HEK293T (cell line): ENCODE results near the gene DIS3.
A peak's percentile ranks its signal among the peaks of the same experiment; 100 is the strongest.
"Not testable (repeated sequence)": the region's sequence is repeated elsewhere in the genome, so short reads cannot be mapped to it uniquely, and the experiment has no call there.

Experiments used
- CTCF ChIA-PET: fragments of 350-600 bp; formaldehyde crosslinking; extraction: SDS; loops from one replicate; lab custom pipeline; 2021; ENCODE audit warnings: antibody characterized with exemption, inconsistent platforms; lab: Yijun Ruan, JAX
- POLR2A ChIA-PET: fragments of 350-600 bp; formaldehyde crosslinking; extraction: SDS; loops from one replicate; lab custom pipeline; 2020; ENCODE audit warnings: antibody characterized with exemption, inconsistent platforms; lab: Yijun Ruan, JAX
- DNase-seq: peaks from one replicate; pipeline ENCODE4 v3.0.0; 2012; ENCODE audit warnings: mixed read lengths; ENCODE audit errors: extremely low spot score
- ARNT ChIP-seq: fragments of 450-650 bp; IDR thresholded peaks from 2 replicates; pipeline ENCODE4 v1.6.1; 2017; ENCODE audit warnings: mild to moderate bottlenecking
- BHLHE40 ChIP-seq: fragments of 450-650 bp; IDR thresholded peaks from 2 replicates; pipeline ENCODE4 v1.6.1; 2016; ENCODE audit warnings: mild to moderate bottlenecking, moderate library complexity, borderline replicate concordance
- CTBP1 ChIP-seq: fragments of 450-650 bp; IDR thresholded peaks from 2 replicates; pipeline ENCODE4 v1.6.1; 2016; ENCODE audit warnings: borderline replicate concordance
- ELF4 ChIP-seq: fragments of 450-650 bp; IDR thresholded peaks from 2 replicates; pipeline ENCODE4 v1.6.1; 2017; ENCODE audit warnings: antibody characterized with exemption
- FOXA1 ChIP-seq: fragments of 450-650 bp; IDR thresholded peaks from 2 replicates; pipeline ENCODE4 v1.6.1; 2016; ENCODE audit warnings: mild to moderate bottlenecking
- FOXK2 ChIP-seq: fragments of 450-650 bp; IDR thresholded peaks from 2 replicates; pipeline ENCODE4 v1.6.1; 2016; ENCODE audit warnings: mild to moderate bottlenecking
- FOXM1 ChIP-seq: fragments of 450-650 bp; IDR thresholded peaks from 2 replicates; pipeline ENCODE4 v1.6.1; 2017; ENCODE audit warnings: mild to moderate bottlenecking, borderline replicate concordance
- HDGF ChIP-seq: fragments of 450-650 bp; IDR thresholded peaks from 2 replicates; pipeline ENCODE4 v1.6.1; 2017; ENCODE audit warnings: antibody characterized with exemption, borderline replicate concordance
- L3MBTL2 ChIP-seq: fragments of 450-650 bp; conservative IDR thresholded peaks from 2 replicates; pipeline ENCODE4 v1.6.1; 2016; ENCODE audit warnings: mild to moderate bottlenecking
- LEF1 ChIP-seq: fragments of 450-650 bp; IDR thresholded peaks from 2 replicates; pipeline ENCODE4 v1.6.1; 2017; ENCODE audit warnings: mild to moderate bottlenecking, borderline replicate concordance
- NFRKB ChIP-seq: fragments of 450-650 bp; IDR thresholded peaks from 2 replicates; pipeline ENCODE4 v1.6.1; 2016; ENCODE audit warnings: mild to moderate bottlenecking, moderate library complexity
- SP1 ChIP-seq: fragments of 450-650 bp; IDR thresholded peaks from 2 replicates; pipeline ENCODE4 v1.6.1; 2017
- SUZ12 ChIP-seq: fragments of 450-650 bp; IDR thresholded peaks from 2 replicates; pipeline ENCODE4 v1.6.1; 2016; ENCODE audit warnings: mild to moderate bottlenecking
- TARDBP ChIP-seq: fragments of 450-650 bp; IDR thresholded peaks from 2 replicates; pipeline ENCODE4 v1.6.1; 2016
- ZNF384 ChIP-seq: fragments of 450-650 bp; IDR thresholded peaks from 2 replicates; pipeline ENCODE4 v1.6.1; 2016
- TF ChIP-seq, protein P1 (sequence below): fragments of 450-650 bp; IDR thresholded peaks from 2 replicates; pipeline ENCODE4 v1.6.1; 2016

The DIS3 gene

DNA sequence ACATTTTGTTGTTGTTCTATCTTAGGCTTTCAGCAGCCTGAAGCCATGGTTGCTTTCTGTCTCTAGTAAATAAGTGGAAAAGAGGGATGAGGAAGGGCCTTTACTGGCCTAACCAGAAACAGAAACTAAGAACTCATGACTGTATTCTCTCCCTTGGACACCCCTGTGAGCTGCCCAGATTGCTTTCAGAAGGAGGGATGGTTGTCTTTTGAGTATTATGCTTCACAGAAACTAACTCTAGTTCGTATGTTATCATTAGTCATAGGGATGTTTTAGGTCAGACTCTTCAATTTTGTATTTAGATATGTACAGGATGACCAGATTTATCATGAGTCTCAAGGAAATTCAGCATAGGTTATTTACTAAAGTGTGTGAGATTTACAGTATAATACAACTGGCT is 36.4 kb downstream of the DIS3 start:
- no peak for DNase-seq
- TF ChIP-seq L3MBTL2 (no peak), ARNT (no peak)
- CTCF ChIA-PET, result interaction anchor here (0.6 kb wide), 1 partner anchor 64 kb away, joined by 3 read pairs; no protein-coding TSS in a partner anchor
- POLR2A ChIA-PET, result no interaction called here

- TF ChIP-seq LEF1 (no peak), CTBP1 (no peak), ARNT (no peak), TARDBP (no peak), FOXK2 (no peak), SUZ12 (no peak), ELF4 (no peak), BHLHE40 (no peak), FOXA1 (no peak), FOXM1 (no peak), HDGF (no peak), ZNF384 (no peak), SP1 (no peak), L3MBTL2 (no peak), NFRKB (no peak)
- TF ChIP-seq, protein P1, sequence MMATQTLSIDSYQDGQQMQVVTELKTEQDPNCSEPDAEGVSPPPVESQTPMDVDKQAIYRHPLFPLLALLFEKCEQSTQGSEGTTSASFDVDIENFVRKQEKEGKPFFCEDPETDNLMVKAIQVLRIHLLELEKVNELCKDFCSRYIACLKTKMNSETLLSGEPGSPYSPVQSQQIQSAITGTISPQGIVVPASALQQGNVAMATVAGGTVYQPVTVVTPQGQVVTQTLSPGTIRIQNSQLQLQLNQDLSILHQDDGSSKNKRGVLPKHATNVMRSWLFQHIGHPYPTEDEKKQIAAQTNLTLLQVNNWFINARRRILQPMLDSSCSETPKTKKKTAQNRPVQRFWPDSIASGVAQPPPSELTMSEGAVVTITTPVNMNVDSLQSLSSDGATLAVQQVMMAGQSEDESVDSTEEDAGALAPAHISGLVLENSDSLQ, result no peak
- no peak for DNase-seq
- CTCF ChIA-PET, result no interaction called here
- POLR2A ChIA-PET, result no interaction called here
These were observed 41.7 kb downstream of the DIS3 start for GRCh38 chr13:72740015-72740414.

- ChIA-PET CTCF (interaction anchor here (1.1 kb wide), 1 partner anchor 8 kb away, joined by 3 read pairs; no protein-coding TSS in a partner anchor), POLR2A (interaction anchor here (0.7 kb wide), 1 partner anchor 9 kb away, joined by 3 read pairs; the partner anchor contains the start of genes BORA and MZT1)
- TF ChIP-seq FOXA1 (no peak), ELF4 (no peak), ARNT (no peak), ZNF384 (no peak), HDGF (no peak), SUZ12 (no peak), L3MBTL2 (no peak), FOXM1 (no peak), NFRKB (no peak), BHLHE40 (no peak), SP1 (no peak), TARDBP (no peak), CTBP1 (no peak), LEF1 (no peak), FOXK2 (no peak)
- TF ChIP-seq, protein P1, result no peak
- DNase-seq, result no peak
These were observed 44.7 kb downstream of the DIS3 start for GRCh38 chr13:72737033-72737432.

DNA sequence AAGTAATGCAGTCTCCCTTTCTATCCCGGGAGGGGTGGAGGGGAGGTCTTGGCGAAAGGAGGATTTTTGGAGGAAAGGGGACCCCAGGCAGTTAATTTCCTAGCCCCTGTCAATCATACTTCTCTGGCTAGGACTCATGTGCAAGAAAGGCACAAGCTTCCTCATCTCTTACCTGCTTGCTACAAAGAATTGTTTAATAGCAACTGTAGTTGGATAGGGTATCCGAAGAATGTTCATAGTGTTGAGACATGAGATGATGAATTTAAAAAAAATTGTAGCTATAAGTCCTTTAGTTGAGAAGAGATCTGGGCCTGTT is 53.5 kb downstream of the DIS3 start:
- CTCF ChIA-PET, result interaction anchor here (1.7 kb wide), 1 partner anchor 79 kb away, joined by 5 read pairs; no protein-coding TSS in a partner anchor
- POLR2A ChIA-PET, result interaction anchor here (0.9 to 2.3 kb wide), 5 partner anchors 9 to 1596 kb away, joined by 3 to 6 read pairs (median 3); no protein-coding TSS in a partner anchor
- TF ChIP-seq FOXM1 (no peak), FOXA1 (no peak), ELF4 (0 out of 2 replicates have a peak, but pooled peaks have one; percentile 6), LEF1 (no peak), TARDBP (no peak), CTBP1 (no peak), BHLHE40 (no peak)
- TF ChIP-seq, protein P1, result peak; percentile 96
- no peak for DNase-seq

GRCh38 chr13:72727417-72728289 is 54.0 kb downstream of the DIS3 start, which contains the start of the genes BORA and MZT1:
Gene BORA, plus strand, starts transcription at chr13:72727923. Its CDS starts 1,018 bp downstream, at chr13:72728941.
Gene MZT1, minus strand, starts transcription at chr13:72727629. Its CDS starts 27 bp downstream, at chr13:72727602.
- CTCF ChIA-PET, result interaction anchor here (0.6 to 1.7 kb wide), 2 partner anchors 79 to 84 kb away, joined by 3 to 5 read pairs; no protein-coding TSS in a partner anchor

DNA sequence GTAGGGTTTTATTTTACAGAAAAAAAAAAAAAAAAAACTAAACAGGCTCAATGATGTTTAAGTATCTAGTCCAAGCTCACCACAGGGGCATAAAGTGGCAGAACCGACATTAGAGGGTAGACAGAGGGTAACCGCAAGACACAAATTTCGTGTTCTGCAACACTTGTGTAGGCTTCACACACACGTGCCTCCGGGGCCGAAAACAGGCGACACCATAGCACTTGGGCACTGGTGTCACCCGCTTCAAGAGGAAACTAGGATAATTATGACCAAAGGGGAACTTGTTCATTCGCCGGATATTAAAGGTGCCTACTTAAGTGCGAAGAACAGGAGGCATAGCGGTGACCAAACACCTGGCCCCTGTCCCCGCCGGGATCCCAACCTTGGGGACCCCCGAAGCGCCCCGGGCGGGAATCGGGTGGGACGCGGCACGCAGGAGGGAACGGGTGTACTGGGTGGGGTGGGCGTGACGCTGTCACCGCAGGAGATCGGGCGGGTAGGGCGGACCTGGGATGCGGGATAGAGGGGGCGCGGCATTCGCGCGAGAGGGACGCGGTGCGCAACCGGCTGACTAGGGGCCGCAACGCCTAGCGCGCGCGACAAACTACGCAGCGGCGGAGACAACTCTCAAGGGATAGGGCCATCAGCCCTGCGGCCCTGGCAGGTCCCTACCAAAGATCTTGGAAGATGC is 54.8 kb downstream of the DIS3 start:
- DNase-seq, result peak; percentile 75
- ChIA-PET POLR2A (no interaction called here), CTCF (no interaction called here)
- peak; percentile 98 for TF ChIP-seq L3MBTL2
- TF ChIP-seq LEF1, result no peak; the same call in 1 of the 2 replicates
- TF ChIP-seq FOXM1, result no peak
- peak; percentile 72 for TF ChIP-seq ZNF384

More at GRCh38 chr13:72727417-72728289, 54.0 kb downstream of the DIS3 start, which contains the start of the genes BORA and MZT1:
- peak; percentile 99 for DNase-seq
- peak; percentile 85 for TF ChIP-seq ELF4
- TF ChIP-seq HDGF, result no peak
- TF ChIP-seq L3MBTL2, result peak; percentile 99
- peak; percentile 100 for TF ChIP-seq FOXM1
- peak; percentile 57; the same call in 1 of the 2 replicates for TF ChIP-seq TARDBP
- POLR2A ChIA-PET, result interaction anchor here (0.6 to 2.3 kb wide), 6 partner anchors 10 to 1597 kb away, joined by 3 to 6 read pairs (median 3); no protein-coding TSS in a partner anchor

GRCh38 chr13:72726185-72726584 is 55.5 kb downstream of the DIS3 start:
- DNase-seq, POLR2A ChIA-PET, CTCF ChIA-PET: not testable (repeated sequence)
